ENCODE data around the gene DCLK1. TPM values are rescaled to one million over a fixed set of nuclear protein-coding genes. Genes with fewer than 3 reads are reported as not detected.

The DCLK1 gene
- total and polyA plus RNA-seq, 4 donors, result 0.04 to 0.56 (median 0.20) TPM

DNA sequence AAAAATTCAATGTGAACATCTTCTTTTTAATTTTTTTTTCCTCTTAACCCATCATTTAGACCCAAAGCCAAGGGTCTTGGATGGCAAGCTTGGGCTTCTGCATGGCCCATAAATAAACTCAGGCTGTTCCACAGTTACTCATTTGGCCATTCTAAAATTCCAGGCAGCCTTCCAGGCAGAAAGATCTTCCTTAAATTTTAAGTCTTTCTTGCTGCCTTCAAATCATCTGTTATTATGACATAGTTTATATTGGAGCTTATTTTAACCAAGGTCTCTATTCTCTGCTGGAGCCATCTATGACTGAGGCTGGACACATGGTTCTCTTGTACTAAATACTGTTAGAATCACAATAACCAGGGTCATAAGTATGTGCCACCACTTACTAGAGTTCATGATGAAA is 337.4 kb downstream of the DCLK1 start:
- no peaks in the 10 kb centered on the region for H3K36me3 ChIP-seq (ENCODE audit: control insufficient read depth in 4 of 4, insufficient read depth in 3 of 4, low read depth in 1 of 4, low read length in 3 of 4)
- TF ChIP-seq RXRA (IDR thresholded peaks at IDR 0.05), result no peak
- TF ChIP-seq FOXA2 (IDR thresholded peaks at IDR 0.05), result no peak
- no peak for TF ChIP-seq HNF4A (conservative IDR thresholded peaks at IDR 0.05)
- no peak for TF ChIP-seq GABPA (IDR thresholded peaks at IDR 0.05 in 1 of 2, conservative IDR thresholded peaks at IDR 0.05 in 1 of 2)
- TF ChIP-seq, protein P1, sequence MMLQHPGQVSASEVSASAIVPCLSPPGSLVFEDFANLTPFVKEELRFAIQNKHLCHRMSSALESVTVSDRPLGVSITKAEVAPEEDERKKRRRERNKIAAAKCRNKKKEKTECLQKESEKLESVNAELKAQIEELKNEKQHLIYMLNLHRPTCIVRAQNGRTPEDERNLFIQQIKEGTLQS (IDR thresholded peaks at IDR 0.05), result no peak
- no peak for TF ChIP-seq RAD21 (IDR thresholded peaks at IDR 0.05)
- TF ChIP-seq SP1 (IDR thresholded peaks at IDR 0.05), result no peak
- TF ChIP-seq HNF4G (IDR thresholded peaks at IDR 0.05), result no peak
- TF ChIP-seq, protein P2, sequence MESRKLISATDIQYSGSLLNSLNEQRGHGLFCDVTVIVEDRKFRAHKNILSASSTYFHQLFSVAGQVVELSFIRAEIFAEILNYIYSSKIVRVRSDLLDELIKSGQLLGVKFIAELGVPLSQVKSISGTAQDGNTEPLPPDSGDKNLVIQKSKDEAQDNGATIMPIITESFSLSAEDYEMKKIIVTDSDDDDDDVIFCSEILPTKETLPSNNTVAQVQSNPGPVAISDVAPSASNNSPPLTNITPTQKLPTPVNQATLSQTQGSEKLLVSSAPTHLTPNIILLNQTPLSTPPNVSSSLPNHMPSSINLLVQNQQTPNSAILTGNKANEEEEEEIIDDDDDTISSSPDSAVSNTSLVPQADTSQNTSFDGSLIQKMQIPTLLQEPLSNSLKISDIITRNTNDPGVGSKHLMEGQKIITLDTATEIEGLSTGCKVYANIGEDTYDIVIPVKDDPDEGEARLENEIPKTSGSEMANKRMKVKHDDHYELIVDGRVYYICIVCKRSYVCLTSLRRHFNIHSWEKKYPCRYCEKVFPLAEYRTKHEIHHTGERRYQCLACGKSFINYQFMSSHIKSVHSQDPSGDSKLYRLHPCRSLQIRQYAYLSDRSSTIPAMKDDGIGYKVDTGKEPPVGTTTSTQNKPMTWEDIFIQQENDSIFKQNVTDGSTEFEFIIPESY (IDR thresholded peaks at IDR 0.05), result no peak
- TF ChIP-seq, protein P3, sequence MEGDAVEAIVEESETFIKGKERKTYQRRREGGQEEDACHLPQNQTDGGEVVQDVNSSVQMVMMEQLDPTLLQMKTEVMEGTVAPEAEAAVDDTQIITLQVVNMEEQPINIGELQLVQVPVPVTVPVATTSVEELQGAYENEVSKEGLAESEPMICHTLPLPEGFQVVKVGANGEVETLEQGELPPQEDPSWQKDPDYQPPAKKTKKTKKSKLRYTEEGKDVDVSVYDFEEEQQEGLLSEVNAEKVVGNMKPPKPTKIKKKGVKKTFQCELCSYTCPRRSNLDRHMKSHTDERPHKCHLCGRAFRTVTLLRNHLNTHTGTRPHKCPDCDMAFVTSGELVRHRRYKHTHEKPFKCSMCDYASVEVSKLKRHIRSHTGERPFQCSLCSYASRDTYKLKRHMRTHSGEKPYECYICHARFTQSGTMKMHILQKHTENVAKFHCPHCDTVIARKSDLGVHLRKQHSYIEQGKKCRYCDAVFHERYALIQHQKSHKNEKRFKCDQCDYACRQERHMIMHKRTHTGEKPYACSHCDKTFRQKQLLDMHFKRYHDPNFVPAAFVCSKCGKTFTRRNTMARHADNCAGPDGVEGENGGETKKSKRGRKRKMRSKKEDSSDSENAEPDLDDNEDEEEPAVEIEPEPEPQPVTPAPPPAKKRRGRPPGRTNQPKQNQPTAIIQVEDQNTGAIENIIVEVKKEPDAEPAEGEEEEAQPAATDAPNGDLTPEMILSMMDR (IDR thresholded peaks at IDR 0.05; ENCODE audit: low read depth, low read length, missing input control), result no peak
- no peak for TF ChIP-seq FOXA1 (IDR thresholded peaks at IDR 0.05)
- no peak for TF ChIP-seq JUND (IDR thresholded peaks at IDR 0.05)
- TF ChIP-seq, protein P4, sequence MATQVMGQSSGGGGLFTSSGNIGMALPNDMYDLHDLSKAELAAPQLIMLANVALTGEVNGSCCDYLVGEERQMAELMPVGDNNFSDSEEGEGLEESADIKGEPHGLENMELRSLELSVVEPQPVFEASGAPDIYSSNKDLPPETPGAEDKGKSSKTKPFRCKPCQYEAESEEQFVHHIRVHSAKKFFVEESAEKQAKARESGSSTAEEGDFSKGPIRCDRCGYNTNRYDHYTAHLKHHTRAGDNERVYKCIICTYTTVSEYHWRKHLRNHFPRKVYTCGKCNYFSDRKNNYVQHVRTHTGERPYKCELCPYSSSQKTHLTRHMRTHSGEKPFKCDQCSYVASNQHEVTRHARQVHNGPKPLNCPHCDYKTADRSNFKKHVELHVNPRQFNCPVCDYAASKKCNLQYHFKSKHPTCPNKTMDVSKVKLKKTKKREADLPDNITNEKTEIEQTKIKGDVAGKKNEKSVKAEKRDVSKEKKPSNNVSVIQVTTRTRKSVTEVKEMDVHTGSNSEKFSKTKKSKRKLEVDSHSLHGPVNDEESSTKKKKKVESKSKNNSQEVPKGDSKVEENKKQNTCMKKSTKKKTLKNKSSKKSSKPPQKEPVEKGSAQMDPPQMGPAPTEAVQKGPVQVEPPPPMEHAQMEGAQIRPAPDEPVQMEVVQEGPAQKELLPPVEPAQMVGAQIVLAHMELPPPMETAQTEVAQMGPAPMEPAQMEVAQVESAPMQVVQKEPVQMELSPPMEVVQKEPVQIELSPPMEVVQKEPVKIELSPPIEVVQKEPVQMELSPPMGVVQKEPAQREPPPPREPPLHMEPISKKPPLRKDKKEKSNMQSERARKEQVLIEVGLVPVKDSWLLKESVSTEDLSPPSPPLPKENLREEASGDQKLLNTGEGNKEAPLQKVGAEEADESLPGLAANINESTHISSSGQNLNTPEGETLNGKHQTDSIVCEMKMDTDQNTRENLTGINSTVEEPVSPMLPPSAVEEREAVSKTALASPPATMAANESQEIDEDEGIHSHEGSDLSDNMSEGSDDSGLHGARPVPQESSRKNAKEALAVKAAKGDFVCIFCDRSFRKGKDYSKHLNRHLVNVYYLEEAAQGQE (IDR thresholded peaks at IDR 0.05), result no peak
- no peak for TF ChIP-seq TAF1 (conservative IDR thresholded peaks at IDR 0.05)
- no peak for TF ChIP-seq YY1 (IDR thresholded peaks at IDR 0.05)
- TF ChIP-seq EGR1 (IDR thresholded peaks at IDR 0.05; ENCODE audit: low read depth in 2 of 2), result no peak
- TF ChIP-seq NR2F2 (IDR thresholded peaks at IDR 0.05), result no peak
- TF ChIP-seq, protein P5, sequence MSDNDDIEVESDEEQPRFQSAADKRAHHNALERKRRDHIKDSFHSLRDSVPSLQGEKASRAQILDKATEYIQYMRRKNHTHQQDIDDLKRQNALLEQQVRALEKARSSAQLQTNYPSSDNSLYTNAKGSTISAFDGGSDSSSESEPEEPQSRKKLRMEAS (IDR thresholded peaks at IDR 0.05), result no peak
- DNase-seq (ENCODE audit: low spot score), result no peak
- H3K27ac ChIP-seq (ENCODE audit: low read depth in 1 of 2, low read length in 2 of 2), result no peak overlapping the region
- peaks cover 0 to 3% (median 0%) of the 10 kb centered on the region in 4 donors for H3K4me1 ChIP-seq (ENCODE audit: control insufficient read depth in 4 of 4, insufficient read depth in 4 of 4, low read length in 3 of 4)
- no peaks in the 10 kb centered on the region for H3K27me3 ChIP-seq (ENCODE audit: control insufficient read depth in 4 of 4, insufficient read depth in 4 of 4, low read length in 3 of 4)
- no peaks in the 10 kb centered on the region for H3K9me3 ChIP-seq (ENCODE audit: control insufficient read depth in 4 of 4, low read length in 3 of 4)
- no peak overlapping the region for H3K9ac ChIP-seq (ENCODE audit: low read depth in 1 of 2, low read length in 2 of 2)
- no peak overlapping the region for H3K4me3 ChIP-seq (ENCODE audit: low read depth in 1 of 3, low read length in 3 of 3)
